HG02943 (cell line): ENCODE measurements around the gene SEMA4D.

ENCODE experiments used
- ATAC-seq: cut with Tn5 transposase; IDR thresholded peaks from one replicate; pipeline ENCODE4 v1.9.1; 2021; ENCODE audit warnings: mild to moderate bottlenecking, low read depth, moderate library complexity; ENCODE audit not compliant: unreplicated experiment

The SEMA4D gene

GRCh38 chr9:89395931-89396710 lies 101.8 kb downstream of the SEMA4D start:
- no peak for ATAC-seq

GRCh38 chr9:89394412-89394811 lies 103.5 kb downstream of the SEMA4D start:
- no peak for ATAC-seq

GRCh38 chr9:89391585-89391984 lies 106.3 kb downstream of the SEMA4D start:
- no peak for ATAC-seq

- ATAC-seq: no peak
Measured at GRCh38 chr9:89390578-89391116, 107.3 kb downstream of the SEMA4D start.

- ATAC-seq: no peak
Measured at GRCh38 chr9:89390068-89390555, 107.8 kb downstream of the SEMA4D start.

GRCh38 chr9:89388868-89389177 lies 109.1 kb downstream of the SEMA4D start:
- no peak for ATAC-seq

GRCh38 chr9:89388084-89388867 lies 109.6 kb downstream of the SEMA4D start:
- ATAC-seq: no peak

- no peak for ATAC-seq
Measured at GRCh38 chr9:89387197-89387849, 110.6 kb downstream of the SEMA4D start.

- no peak for ATAC-seq
Measured at GRCh38 chr9:89386797-89387196, 111.1 kb downstream of the SEMA4D start.

- ATAC-seq: no peak
Measured at GRCh38 chr9:89386206-89386605, 111.7 kb downstream of the SEMA4D start.

GRCh38 chr9:89384783-89385182 lies 113.1 kb downstream of the SEMA4D start:
- no peak for ATAC-seq

- no peak for ATAC-seq
Measured at GRCh38 chr9:89383721-89384300, 114.1 kb downstream of the SEMA4D start.

GRCh38 chr9:89383030-89383720 lies 114.7 kb downstream of the SEMA4D start:
- no peak for ATAC-seq

- ATAC-seq: no peak
Measured at GRCh38 chr9:89382026-89382986, 115.6 kb downstream of the SEMA4D start.

GRCh38 chr9:89381308-89381609 lies 116.7 kb downstream of the SEMA4D start:
- ATAC-seq: no peak

- ATAC-seq: no peak
Measured at GRCh38 chr9:89380437-89381307, 117.2 kb downstream of the SEMA4D start.

GRCh38 chr9:89379508-89380115 lies 118.3 kb downstream of the SEMA4D start:
- no peak for ATAC-seq

- no peak for ATAC-seq
Measured at GRCh38 chr9:89379031-89379430, 118.9 kb downstream of the SEMA4D start.
